Mesenchymal stem cell (in vitro differentiated cells and primary cell): ENCODE measurements around the gene FRMPD4.

Experiments used
- DNase-seq: peaks from one replicate; pipeline ENCODE4 v3.0.0-alpha.2; 2013
- H2AFZ ChIP-seq: one replicate; pipeline ENCODE4 v1.6.1; 2013; ENCODE audit warnings: low read depth, mild to moderate bottlenecking, control low read depth, inconsistent platforms, low read length, moderate library complexity
- H2AK5ac ChIP-seq: 2 replicates; pipeline ENCODE4 v1.6.1; 2013; ENCODE audit warnings: low read length, moderate library complexity, mild to moderate bottlenecking, inconsistent platforms; ENCODE audit not compliant: severe bottlenecking
- H2BK120ac ChIP-seq: one replicate; pipeline ENCODE4 v1.6.1; 2013; ENCODE audit warnings: low read depth, mild to moderate bottlenecking, inconsistent platforms, low read length, moderate library complexity
- H2BK12ac ChIP-seq, 2 experiments: one replicate each; pipeline ENCODE4 v1.6.1; 2013; ENCODE audit warnings: inconsistent platforms in 2 of 2, low read length in 2 of 2, mild to moderate bottlenecking in 2 of 2, moderate library complexity in 2 of 2, control low read depth in 1 of 2
- H2BK15ac ChIP-seq: one replicate; pipeline ENCODE4 v1.6.1; 2013; ENCODE audit warnings: mild to moderate bottlenecking, low read depth, inconsistent platforms; ENCODE audit not compliant: poor library complexity, severe bottlenecking
- H2BK5ac ChIP-seq: 2 replicates; pipeline ENCODE4 v1.6.1; 2013; ENCODE audit warnings: low read depth, mild to moderate bottlenecking, low read length, control low read depth, inconsistent platforms; ENCODE audit not compliant: poor library complexity, severe bottlenecking
- H3K14ac ChIP-seq, 2 experiments: one replicate each; pipeline ENCODE4 v1.6.1; 2013; ENCODE audit warnings: inconsistent platforms in 2 of 2, low read length in 2 of 2, control low read depth in 1 of 2, mild to moderate bottlenecking in 1 of 2, moderate library complexity in 1 of 2
- H3K18ac ChIP-seq, 2 experiments: one replicate each; pipeline ENCODE4 v1.6.1; 2013; ENCODE audit warnings: inconsistent platforms in 2 of 2, low read length in 2 of 2, control low read depth in 1 of 2, low read depth in 1 of 2, mild to moderate bottlenecking in 1 of 2
- H3K23ac ChIP-seq, 2 experiments: one replicate each; pipeline ENCODE4 v1.6.1; 2013; ENCODE audit warnings: inconsistent platforms in 2 of 2, low read length in 2 of 2, mild to moderate bottlenecking in 2 of 2, moderate library complexity in 2 of 2, control low read depth in 1 of 2
- H3K27ac ChIP-seq: 2 replicates; pipeline ENCODE4 v1.5.1; 2013; ENCODE audit warnings: mild to moderate bottlenecking, moderate library complexity, low read length, control low read depth, inconsistent platforms; ENCODE audit not compliant: poor library complexity, severe bottlenecking
- H3K27me3 ChIP-seq, 2 experiments: 2 replicates each; pipeline versions ENCODE4 v1.6.1 to v1.7.0; 2013; ENCODE audit warnings: low read length in 2 of 2, mild to moderate bottlenecking in 2 of 2, moderate library complexity in 2 of 2, control low read depth in 1 of 2, inconsistent platforms in 1 of 2; ENCODE audit not compliant: control insufficient read depth in 1 of 2, insufficient read depth in 1 of 2
- H3K36me3 ChIP-seq, 2 experiments: 2 replicates each; pipeline versions ENCODE4 v1.6.1 to v1.7.0; 2013; ENCODE audit warnings: low read length in 2 of 2, control low read depth in 1 of 2, inconsistent platforms in 1 of 2, low read depth in 1 of 2, mild to moderate bottlenecking in 1 of 2; ENCODE audit not compliant: insufficient read depth in 2 of 2, control insufficient read depth in 1 of 2
- H3K4ac ChIP-seq, 2 experiments: one replicate each; pipeline ENCODE4 v1.6.1; 2013; ENCODE audit warnings: inconsistent platforms in 2 of 2, low read length in 2 of 2, mild to moderate bottlenecking in 2 of 2, moderate library complexity in 2 of 2, control low read depth in 1 of 2, low read depth in 1 of 2
- H3K4me1 ChIP-seq: 2 replicates; pipeline ENCODE4 v1.6.1; 2013; ENCODE audit warnings: low read depth, low read length, control low read depth; ENCODE audit not compliant: control insufficient read depth, insufficient read depth
- H3K4me2 ChIP-seq: 2 replicates; pipeline ENCODE4 v1.6.1; 2013; ENCODE audit warnings: low read length, mild to moderate bottlenecking, inconsistent platforms; ENCODE audit not compliant: poor library complexity, severe bottlenecking
- H3K4me3 ChIP-seq, 2 experiments: 2 replicates each; pipeline versions ENCODE4 v1.5.1 to v1.7.0; 2013; ENCODE audit warnings: low read length in 2 of 2, mild to moderate bottlenecking in 2 of 2, control low read depth in 1 of 2, low read depth in 1 of 2; ENCODE audit not compliant: insufficient read depth in 1 of 2
- H3K79me1 ChIP-seq: replicated peaks from 2 replicates; pipeline ENCODE4 v1.6.1; 2013; ENCODE audit warnings: mild to moderate bottlenecking, control low read depth, low read length, inconsistent platforms; ENCODE audit not compliant: poor library complexity, severe bottlenecking
- H3K9ac ChIP-seq: 2 replicates; pipeline ENCODE4 v1.7.0; 2013; ENCODE audit warnings: mild to moderate bottlenecking, low read length, moderate library complexity
- H3K9me3 ChIP-seq: 2 replicates; pipeline ENCODE4 v1.7.0; 2013; ENCODE audit warnings: mild to moderate bottlenecking, low read length; ENCODE audit not compliant: control insufficient read depth
- H4K8ac ChIP-seq: one replicate; pipeline ENCODE4 v1.6.1; 2013; ENCODE audit warnings: inconsistent platforms, mild to moderate bottlenecking, low read length, moderate library complexity
- H4K91ac ChIP-seq: one replicate; pipeline ENCODE4 v1.6.1; 2013; ENCODE audit warnings: mild to moderate bottlenecking, low read length, inconsistent platforms
- WGBS: methylation state at CpG from one replicate; pipeline ENCODE4 v1.1.7; 2013; ENCODE audit warnings: mixed read lengths; 5-methylcytosine and 5-hydroxymethylcytosine counted together

Gene FRMPD4

DNA sequence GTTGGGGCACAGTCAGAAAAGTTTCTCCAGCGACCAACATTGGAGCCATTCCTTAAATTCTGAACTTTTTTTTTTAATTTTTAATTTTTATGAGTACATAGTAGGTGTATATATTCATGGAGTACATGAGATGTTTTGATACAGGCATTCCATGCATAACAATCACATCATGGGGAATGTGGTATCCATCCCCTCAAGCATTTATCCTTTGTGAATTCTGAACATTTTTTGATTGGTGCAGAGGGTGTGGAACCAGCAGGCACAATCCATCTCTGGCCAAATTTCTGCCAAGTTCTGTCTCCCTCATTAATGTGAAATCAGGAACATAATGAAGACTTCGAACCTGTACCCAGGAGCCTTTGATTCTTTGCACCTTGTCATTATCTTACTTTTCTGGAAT, 267.0 kb downstream of the FRMPD4 start:
- Histone ChIP-seq H3K4me1 (no peaks in the 10 kb centered on the region), H2BK15ac (no peak overlapping the region), H3K18ac (no peak overlapping the region), H3K4ac (no peak overlapping the region), H2BK120ac (no peak overlapping the region), H3K79me1 (no peaks in the 10 kb centered on the region), H2AK5ac (no peak overlapping the region), H3K14ac (no peak overlapping the region), H4K91ac (no peak overlapping the region), H2BK5ac (no peak overlapping the region), H4K8ac (no peak overlapping the region), H3K36me3 (no peaks in the 10 kb centered on the region), H2AFZ (no peak overlapping the region), H2BK12ac (no peak overlapping the region), H3K9ac (no peak overlapping the region), H3K23ac (no peak overlapping the region), H3K27ac (no peak overlapping the region), H3K27me3 (no peaks in the 10 kb centered on the region), H3K4me2 (no peak overlapping the region), H3K4me3 (no peak overlapping the region), H3K9me3 (no peaks in the 10 kb centered on the region)
- no peak for DNase-seq
- WGBS, result no CpG with 5 or more reads among the region's 2 CpGs

GRCh38 chrX:12410523-12410922, 272.2 kb downstream of the FRMPD4 start:
- Histone ChIP-seq H2BK15ac (no peak overlapping the region), H4K91ac (no peak overlapping the region), H3K9ac (no peak overlapping the region), H2BK120ac (no peak overlapping the region), H3K4me2 (no peak overlapping the region), H3K27me3 (no peaks in the 10 kb centered on the region), H3K23ac (no peak overlapping the region), H2AK5ac (no peak overlapping the region), H2BK5ac (no peak overlapping the region), H3K36me3 (no peaks in the 10 kb centered on the region), H2BK12ac (no peak overlapping the region), H3K14ac (no peak overlapping the region), H3K79me1 (no peaks in the 10 kb centered on the region), H3K4me3 (no peak overlapping the region), H3K4me1 (no peaks in the 10 kb centered on the region), H3K9me3 (no peaks in the 10 kb centered on the region), H4K8ac (no peak overlapping the region), H2AFZ (no peak overlapping the region), H3K18ac (no peak overlapping the region), H3K27ac (no peak overlapping the region), H3K4ac (no peak overlapping the region)
- WGBS, result 56% methylated on average over 1 of the region's 6 CpGs
- DNase-seq, result no peak

GRCh38 chrX:12411831-12412230, 273.6 kb downstream of the FRMPD4 start:
- Histone ChIP-seq H3K18ac (no peak overlapping the region), H3K4me2 (no peak overlapping the region), H2BK12ac (no peak overlapping the region), H2AK5ac (no peak overlapping the region), H3K23ac (no peak overlapping the region), H2AFZ (no peak overlapping the region), H4K8ac (no peak overlapping the region), H2BK120ac (no peak overlapping the region), H3K9me3 (no peaks in the 10 kb centered on the region), H2BK15ac (no peak overlapping the region), H3K4me1 (no peaks in the 10 kb centered on the region), H3K79me1 (no peaks in the 10 kb centered on the region), H3K36me3 (no peaks in the 10 kb centered on the region), H4K91ac (no peak overlapping the region), H3K27ac (no peak overlapping the region), H3K9ac (no peak overlapping the region), H3K27me3 (no peaks in the 10 kb centered on the region), H3K14ac (no peak overlapping the region), H3K4me3 (no peak overlapping the region), H2BK5ac (no peak overlapping the region), H3K4ac (no peak overlapping the region)
- WGBS, result no CpG with 5 or more reads among the region's 1 CpG
- no peak for DNase-seq

DNA sequence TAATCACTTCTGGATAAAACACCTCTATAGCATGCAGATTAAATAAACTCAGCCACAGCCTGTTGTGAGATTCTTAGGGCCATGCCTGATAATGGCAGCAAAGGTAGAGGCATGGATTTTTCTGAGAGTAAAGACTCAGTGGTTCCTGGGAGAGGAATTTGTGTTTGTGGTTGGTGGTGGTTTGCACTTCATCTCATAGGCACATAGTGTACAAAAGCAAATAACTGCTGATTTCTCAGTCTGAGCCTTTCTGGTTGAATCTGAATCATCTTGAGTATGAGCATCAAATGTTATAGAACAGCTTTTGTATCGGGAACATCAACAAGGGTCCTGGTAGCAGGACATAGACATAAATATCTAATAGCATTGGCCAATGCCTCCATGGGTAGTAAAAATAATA, 274.3 kb downstream of the FRMPD4 start:
- no peak overlapping the region for H3K4me2 ChIP-seq
- H4K91ac ChIP-seq, result no peak overlapping the region
- no peak overlapping the region for H3K23ac ChIP-seq
- H3K9me3 ChIP-seq, result no peaks in the 10 kb centered on the region
- H3K4me1 ChIP-seq, result no peaks in the 10 kb centered on the region
- H3K79me1 ChIP-seq, result no peaks in the 10 kb centered on the region
- H2BK12ac ChIP-seq, result no peak overlapping the region
- H2BK15ac ChIP-seq, result no peak overlapping the region
- no peak overlapping the region for H2AK5ac ChIP-seq
- no CpG with 5 or more reads among the region's 1 CpG for WGBS
- no peak overlapping the region for H3K4me3 ChIP-seq
- H2AFZ ChIP-seq, result no peak overlapping the region
- H3K36me3 ChIP-seq, result no peaks in the 10 kb centered on the region
- no peak overlapping the region for H3K4ac ChIP-seq
- H3K14ac ChIP-seq, result no peak overlapping the region
- H3K18ac ChIP-seq, result no peak overlapping the region
- no peak overlapping the region for H2BK120ac ChIP-seq
- no peak overlapping the region for H3K9ac ChIP-seq
- no peak overlapping the region for H3K27ac ChIP-seq
- H2BK5ac ChIP-seq, result no peak overlapping the region
- no peak for DNase-seq
- no peaks in the 10 kb centered on the region for H3K27me3 ChIP-seq
- no peak overlapping the region for H4K8ac ChIP-seq
